SW480 (cell line): Measurements from ENCODE around the gene ZNF574.
"Not testable (repeated sequence)": the region's sequence is repeated elsewhere in the genome, so short reads cannot be mapped to it uniquely, and the experiment has no call there.

Experiments used
- DNase-seq: peaks from one replicate; pipeline ENCODE4 v3.0.0-alpha.2; 2016; ENCODE audit warnings: low spot score

ZNF574 gene, protein sequence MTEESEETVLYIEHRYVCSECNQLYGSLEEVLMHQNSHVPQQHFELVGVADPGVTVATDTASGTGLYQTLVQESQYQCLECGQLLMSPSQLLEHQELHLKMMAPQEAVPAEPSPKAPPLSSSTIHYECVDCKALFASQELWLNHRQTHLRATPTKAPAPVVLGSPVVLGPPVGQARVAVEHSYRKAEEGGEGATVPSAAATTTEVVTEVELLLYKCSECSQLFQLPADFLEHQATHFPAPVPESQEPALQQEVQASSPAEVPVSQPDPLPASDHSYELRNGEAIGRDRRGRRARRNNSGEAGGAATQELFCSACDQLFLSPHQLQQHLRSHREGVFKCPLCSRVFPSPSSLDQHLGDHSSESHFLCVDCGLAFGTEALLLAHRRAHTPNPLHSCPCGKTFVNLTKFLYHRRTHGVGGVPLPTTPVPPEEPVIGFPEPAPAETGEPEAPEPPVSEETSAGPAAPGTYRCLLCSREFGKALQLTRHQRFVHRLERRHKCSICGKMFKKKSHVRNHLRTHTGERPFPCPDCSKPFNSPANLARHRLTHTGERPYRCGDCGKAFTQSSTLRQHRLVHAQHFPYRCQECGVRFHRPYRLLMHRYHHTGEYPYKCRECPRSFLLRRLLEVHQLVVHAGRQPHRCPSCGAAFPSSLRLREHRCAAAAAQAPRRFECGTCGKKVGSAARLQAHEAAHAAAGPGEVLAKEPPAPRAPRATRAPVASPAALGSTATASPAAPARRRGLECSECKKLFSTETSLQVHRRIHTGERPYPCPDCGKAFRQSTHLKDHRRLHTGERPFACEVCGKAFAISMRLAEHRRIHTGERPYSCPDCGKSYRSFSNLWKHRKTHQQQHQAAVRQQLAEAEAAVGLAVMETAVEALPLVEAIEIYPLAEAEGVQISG

GRCh38 chr19:42075616-42076379 lies at the start of gene ZNF574:
Gene ZNF574 (plus strand): TSS chr19:42076166. CDS start chr19:42078607, 2,441 bp downstream.
- DNase-seq: peak; percentile 100

- no peak for DNase-seq
These were observed 47.4 kb upstream of the ZNF574 start for GRCh38 chr19:42028304-42029216.

GRCh38 chr19:42030645-42031440 lies 45.1 kb upstream of the ZNF574 start:
- no peak for DNase-seq

- peak; percentile 82 for DNase-seq
These were observed 43.5 kb upstream of the ZNF574 start for GRCh38 chr19:42032431-42032830.

GRCh38 chr19:42033413-42033812 lies 42.6 kb upstream of the ZNF574 start:
- DNase-seq: no peak

GRCh38 chr19:42034640-42035391 lies 41.1 kb upstream of the ZNF574 start:
- DNase-seq: peak; percentile 78

DNA sequence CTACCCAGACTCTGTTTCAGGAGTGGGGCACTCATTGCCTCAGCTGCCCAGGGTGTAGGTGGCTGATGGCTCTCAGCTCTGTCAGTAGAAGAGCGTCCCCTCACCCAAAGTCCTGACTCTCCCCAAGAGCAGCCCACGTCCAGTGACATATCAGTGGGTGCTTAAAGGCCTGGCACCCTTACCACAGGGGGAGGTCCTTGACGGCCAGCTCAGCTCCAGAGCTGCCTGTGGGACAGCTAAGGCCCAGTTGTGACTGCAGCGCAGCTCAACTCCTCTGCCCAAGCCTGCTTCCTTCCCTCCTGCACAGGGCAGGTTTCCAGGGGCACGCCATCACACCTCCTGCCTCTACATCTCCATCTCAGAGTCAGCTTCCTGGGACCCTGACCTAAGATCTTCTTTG lies 38.3 kb upstream of the ZNF574 start:
- no peak for DNase-seq

- no peak for DNase-seq
These were observed 37.3 kb upstream of the ZNF574 start for GRCh38 chr19:42038666-42039065.

GRCh38 chr19:42040031-42040430 lies 35.9 kb upstream of the ZNF574 start:
- DNase-seq: no peak

DNA sequence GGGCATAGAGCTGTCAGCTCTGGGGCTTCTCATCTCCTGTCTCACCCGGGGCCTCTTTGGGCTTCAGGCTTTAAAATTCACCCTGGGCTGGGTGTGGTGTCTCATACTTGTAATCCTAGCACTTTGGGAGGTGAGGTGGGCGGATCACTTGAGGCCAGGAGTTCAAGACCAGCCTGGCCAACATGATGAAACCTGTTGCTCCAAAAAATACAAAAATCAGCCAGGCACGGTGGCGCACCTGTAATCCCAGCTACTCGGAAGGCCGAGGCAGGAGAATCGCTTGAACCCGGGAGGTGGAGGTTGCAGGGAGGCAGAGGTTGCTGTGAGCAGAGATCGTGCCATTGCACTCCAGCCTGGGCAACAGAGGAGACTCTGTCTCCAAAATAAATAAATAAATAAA lies 35.5 kb upstream of the ZNF574 start:
- DNase-seq: not testable (repeated sequence)

DNA sequence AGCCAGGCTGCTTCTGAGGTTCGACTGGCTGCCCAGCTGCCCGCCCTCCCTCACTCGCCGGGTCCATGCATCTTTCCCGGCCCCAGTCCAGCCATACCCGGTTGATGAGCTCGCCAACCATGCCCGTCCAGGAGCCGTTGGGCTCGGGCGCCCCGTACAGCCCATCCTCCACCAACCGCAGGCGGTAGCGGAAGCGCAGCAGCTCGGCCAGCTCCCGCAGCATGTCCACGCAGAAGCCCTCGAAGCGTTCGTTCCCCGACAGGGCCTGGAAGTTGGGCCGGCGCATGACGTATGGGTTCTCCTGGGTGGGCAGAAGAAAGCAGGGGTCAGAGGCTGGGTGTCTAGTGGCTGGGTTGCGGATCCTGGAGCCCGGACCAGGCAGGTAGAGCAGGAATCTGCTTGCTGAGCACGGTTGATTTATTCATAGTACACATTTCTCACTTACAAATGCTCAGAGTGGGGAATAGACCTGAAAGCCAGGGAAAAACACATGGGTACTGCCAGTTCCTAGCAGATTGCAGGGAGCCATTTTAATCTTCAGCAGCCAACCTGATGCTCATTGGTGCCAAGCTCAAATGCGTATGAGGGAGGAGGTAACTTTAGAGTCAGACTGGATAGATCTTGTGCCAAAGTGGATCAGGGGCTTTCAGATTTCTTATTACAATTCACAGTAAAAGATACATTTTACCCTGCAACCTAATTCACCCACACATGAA lies 33.4 kb upstream of the ZNF574 start:
- DNase-seq: no peak

DNA sequence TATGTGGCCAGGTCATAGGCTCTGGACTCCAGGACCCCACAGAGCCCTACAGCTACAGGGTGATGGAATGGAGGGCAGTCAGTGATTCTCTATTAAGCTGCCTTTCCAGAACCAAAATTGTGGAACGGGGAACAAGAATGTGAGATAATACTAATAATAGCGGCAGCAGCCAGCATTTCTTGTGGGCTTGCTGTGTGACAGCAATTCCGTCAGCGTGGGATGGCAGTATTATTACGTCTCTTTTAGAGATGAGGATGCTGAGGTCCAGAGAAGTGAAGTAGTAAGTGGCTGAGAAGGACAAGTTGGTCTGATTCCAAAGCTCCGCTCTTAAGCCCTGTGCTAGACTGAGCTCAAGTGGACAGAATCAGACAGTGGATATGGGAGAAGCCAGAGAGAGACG lies 30.4 kb upstream of the ZNF574 start:
- DNase-seq: no peak

GRCh38 chr19:42048992-42049391 lies 27.0 kb upstream of the ZNF574 start:
- peak; percentile 52 for DNase-seq

- DNase-seq: peak; percentile 61
These were observed 24.5 kb upstream of the ZNF574 start for GRCh38 chr19:42051166-42052115.

- no peak for DNase-seq
These were observed 23.6 kb upstream of the ZNF574 start for GRCh38 chr19:42052241-42052863.

- no peak for DNase-seq
These were observed 22.7 kb upstream of the ZNF574 start for GRCh38 chr19:42053037-42053935.
